Measurements from ENCODE around the gene GAST. TPM values are rescaled to one million over a fixed set of nuclear protein-coding genes. Genes with fewer than 3 reads are reported as not detected.
A peak's percentile ranks its signal among the peaks of the same experiment; 100 is the strongest.

The GAST gene
- total and polyA plus RNA-seq, 9 of the 15 experiments (the other 6 are each of a cell fraction or from before 2014, with no cell fraction given) = not detected

DNA sequence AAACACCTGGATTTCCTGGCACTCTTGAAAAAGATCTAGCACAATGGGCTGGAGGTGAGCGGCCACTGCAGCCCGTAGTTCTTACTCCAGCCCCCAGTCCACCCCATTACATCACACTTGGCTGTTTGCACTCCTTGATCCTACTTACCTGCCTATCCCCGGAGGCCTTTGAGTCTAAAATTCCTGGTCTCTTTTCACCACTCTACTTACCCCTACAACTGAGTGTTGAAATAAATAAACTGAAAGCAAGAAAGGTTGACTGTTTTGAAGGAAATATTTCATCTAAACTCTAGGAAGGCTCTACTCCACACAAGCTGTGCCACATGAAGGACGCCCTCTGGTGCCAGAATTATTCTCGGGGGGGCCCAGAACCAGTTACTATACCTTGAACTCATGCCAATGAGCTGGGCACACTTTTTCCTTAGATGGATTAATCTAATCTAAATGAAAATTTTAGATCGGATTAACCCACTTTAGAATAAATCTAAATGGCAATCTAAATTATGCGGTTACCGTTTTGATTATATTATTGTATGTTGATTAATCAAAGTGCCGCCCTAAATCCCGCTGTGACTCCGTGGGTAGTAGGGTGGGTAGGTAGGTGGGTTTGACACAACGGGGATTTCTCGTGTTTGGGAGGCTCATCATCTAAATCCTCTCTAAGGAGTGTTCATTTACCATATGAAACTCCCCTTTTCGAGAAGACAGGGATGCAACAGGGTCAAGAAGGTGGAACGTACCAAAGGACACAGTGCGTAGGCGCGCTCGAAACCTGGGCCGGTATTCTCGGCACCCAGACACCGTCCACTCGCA, 24.1 kb upstream of the GAST start (continued):
- TF ChIP-seq ATF7 (IDR thresholded peaks at IDR 0.05) (peak; percentile 68; the same call in 1 of the 2 replicates), NUFIP1 (IDR thresholded peaks at IDR 0.05; ENCODE audit: partially characterized antibody) (no peak), SAP30 (IDR thresholded peaks at IDR 0.05; ENCODE audit: borderline replicate concordance, insufficient read depth, low read depth, low read length, poor library complexity, severe bottlenecking) (no peak), PML (IDR thresholded peaks at IDR 0.05; ENCODE audit: low read length) (no peak), HDAC3 (IDR thresholded peaks at IDR 0.05; ENCODE audit: borderline replicate concordance, partially characterized antibody) (peak; percentile 42), NFIC (IDR thresholded peaks at IDR 0.05) (peak; percentile 63; the same call in 1 of the 2 replicates), DNMT1 (IDR thresholded peaks at IDR 0.05) (no peak), ZNF589 (CRISPR knock-in tag; IDR thresholded peaks at IDR 0.05; ENCODE audit: low read depth) (0 out of 2 replicates have a peak, but pooled peaks have one; percentile 26), RBM34 (IDR thresholded peaks at IDR 0.05; ENCODE audit: borderline replicate concordance, insufficient read depth, low read length) (no peak), DMBX1 (CRISPR knock-in tag; IDR thresholded peaks at IDR 0.05; ENCODE audit: borderline replicate concordance) (0 out of 2 replicates have a peak, but pooled peaks have one; percentile 13), TRIM28 (IDR thresholded peaks at IDR 0.05) (no peak), NR2F6 (CRISPR knock-in tag; IDR thresholded peaks at IDR 0.05) (no peak), ZNF12 (CRISPR knock-in tag; IDR thresholded peaks at IDR 0.05) (no peak), TAF15 (IDR thresholded peaks at IDR 0.05; ENCODE audit: low read depth, low read length) (no peak), CBX5 (IDR thresholded peaks at IDR 0.05; ENCODE audit: borderline replicate concordance, low read depth) (no peak), ZNF184 (CRISPR knock-in tag; IDR thresholded peaks at IDR 0.05) (no peak), TCF7L2 (IDR thresholded peaks at IDR 0.05; ENCODE audit: low read depth, low read length) (peak; percentile 75), HMG20A (CRISPR knock-in tag; conservative IDR thresholded peaks at IDR 0.05) (no peak), CREBBP (IDR thresholded peaks at IDR 0.05; ENCODE audit: low read depth, low read length) (no peak), ARID2 (IDR thresholded peaks at IDR 0.05) (no peak), ZNF134 (CRISPR knock-in tag; conservative IDR thresholded peaks at IDR 0.05) (no peak)
- TF ChIP-seq, protein P1, sequence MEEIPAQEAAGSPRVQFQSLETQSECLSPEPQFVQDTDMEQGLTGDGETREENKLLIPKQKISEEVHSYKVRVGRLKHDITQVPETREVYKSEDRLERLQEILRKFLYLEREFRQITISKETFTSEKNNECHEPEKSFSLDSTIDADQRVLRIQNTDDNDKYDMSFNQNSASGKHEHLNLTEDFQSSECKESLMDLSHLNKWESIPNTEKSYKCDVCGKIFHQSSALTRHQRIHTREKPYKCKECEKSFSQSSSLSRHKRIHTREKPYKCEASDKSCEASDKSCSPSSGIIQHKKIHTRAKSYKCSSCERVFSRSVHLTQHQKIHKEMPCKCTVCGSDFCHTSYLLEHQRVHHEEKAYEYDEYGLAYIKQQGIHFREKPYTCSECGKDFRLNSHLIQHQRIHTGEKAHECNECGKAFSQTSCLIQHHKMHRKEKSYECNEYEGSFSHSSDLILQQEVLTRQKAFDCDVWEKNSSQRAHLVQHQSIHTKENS (CRISPR knock-in tag; IDR thresholded peaks at IDR 0.05) = no peak
- TF ChIP-seq, protein P2, sequence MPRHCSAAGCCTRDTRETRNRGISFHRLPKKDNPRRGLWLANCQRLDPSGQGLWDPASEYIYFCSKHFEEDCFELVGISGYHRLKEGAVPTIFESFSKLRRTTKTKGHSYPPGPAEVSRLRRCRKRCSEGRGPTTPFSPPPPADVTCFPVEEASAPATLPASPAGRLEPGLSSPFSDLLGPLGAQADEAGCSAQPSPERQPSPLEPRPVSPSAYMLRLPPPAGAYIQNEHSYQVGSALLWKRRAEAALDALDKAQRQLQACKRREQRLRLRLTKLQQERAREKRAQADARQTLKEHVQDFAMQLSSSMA (CRISPR knock-in tag; IDR thresholded peaks at IDR 0.05) = no peak
- TF ChIP-seq, protein P3, sequence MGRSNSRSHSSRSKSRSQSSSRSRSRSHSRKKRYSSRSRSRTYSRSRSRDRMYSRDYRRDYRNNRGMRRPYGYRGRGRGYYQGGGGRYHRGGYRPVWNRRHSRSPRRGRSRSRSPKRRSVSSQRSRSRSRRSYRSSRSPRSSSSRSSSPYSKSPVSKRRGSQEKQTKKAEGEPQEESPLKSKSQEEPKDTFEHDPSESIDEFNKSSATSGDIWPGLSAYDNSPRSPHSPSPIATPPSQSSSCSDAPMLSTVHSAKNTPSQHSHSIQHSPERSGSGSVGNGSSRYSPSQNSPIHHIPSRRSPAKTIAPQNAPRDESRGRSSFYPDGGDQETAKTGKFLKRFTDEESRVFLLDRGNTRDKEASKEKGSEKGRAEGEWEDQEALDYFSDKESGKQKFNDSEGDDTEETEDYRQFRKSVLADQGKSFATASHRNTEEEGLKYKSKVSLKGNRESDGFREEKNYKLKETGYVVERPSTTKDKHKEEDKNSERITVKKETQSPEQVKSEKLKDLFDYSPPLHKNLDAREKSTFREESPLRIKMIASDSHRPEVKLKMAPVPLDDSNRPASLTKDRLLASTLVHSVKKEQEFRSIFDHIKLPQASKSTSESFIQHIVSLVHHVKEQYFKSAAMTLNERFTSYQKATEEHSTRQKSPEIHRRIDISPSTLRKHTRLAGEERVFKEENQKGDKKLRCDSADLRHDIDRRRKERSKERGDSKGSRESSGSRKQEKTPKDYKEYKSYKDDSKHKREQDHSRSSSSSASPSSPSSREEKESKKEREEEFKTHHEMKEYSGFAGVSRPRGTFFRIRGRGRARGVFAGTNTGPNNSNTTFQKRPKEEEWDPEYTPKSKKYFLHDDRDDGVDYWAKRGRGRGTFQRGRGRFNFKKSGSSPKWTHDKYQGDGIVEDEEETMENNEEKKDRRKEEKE (IDR thresholded peaks at IDR 0.05; ENCODE audit: borderline replicate concordance in 1 of 2, control insufficient read depth in 1 of 2, low read depth in 2 of 2, low read length in 1 of 2) = no peak
